HG03565 (cell line): ENCODE measurements around the gene HLCS.
"Not testable (repeated sequence)": the region's sequence is repeated elsewhere in the genome, so short reads cannot be mapped to it uniquely, and the experiment has no call there.

Experiments used
- ATAC-seq: cut with Tn5 transposase; IDR thresholded peaks from one replicate; pipeline ENCODE4 v1.9.1; 2021; ENCODE audit warnings: mild to moderate bottlenecking, moderate library complexity; ENCODE audit not compliant: unreplicated experiment

The HLCS gene

GRCh38 chr21:36816026-36816425, 150.4 kb downstream of the HLCS start:
- ATAC-seq: not testable (repeated sequence)

- ATAC-seq: no peak
These were observed 151.2 kb downstream of the HLCS start for GRCh38 chr21:36815284-36815683.

GRCh38 chr21:36813052-36813451, 153.4 kb downstream of the HLCS start:
- no peak for ATAC-seq

- no peak for ATAC-seq
These were observed 154.7 kb downstream of the HLCS start for GRCh38 chr21:36811762-36812161.

GRCh38 chr21:36810443-36810842, 156.0 kb downstream of the HLCS start:
- ATAC-seq: no peak

- ATAC-seq: no peak
These were observed 159.0 kb downstream of the HLCS start for GRCh38 chr21:36807422-36807928.

GRCh38 chr21:36806103-36806502, 160.4 kb downstream of the HLCS start:
- ATAC-seq: no peak

- ATAC-seq: no peak
These were observed 161.4 kb downstream of the HLCS start for GRCh38 chr21:36804874-36805611.

- ATAC-seq: no peak
These were observed 162.5 kb downstream of the HLCS start for GRCh38 chr21:36803816-36804439.

- no peak for ATAC-seq
These were observed 163.3 kb downstream of the HLCS start for GRCh38 chr21:36803051-36803645.

- no peak for ATAC-seq
These were observed 165.7 kb downstream of the HLCS start for GRCh38 chr21:36800734-36801133.

- ATAC-seq: no peak
These were observed 166.6 kb downstream of the HLCS start for GRCh38 chr21:36799869-36800268.

GRCh38 chr21:36798491-36798890, 168.0 kb downstream of the HLCS start:
- no peak for ATAC-seq

- ATAC-seq: no peak
These were observed 170.4 kb downstream of the HLCS start for GRCh38 chr21:36796070-36796469.

- no peak for ATAC-seq
These were observed 173.9 kb downstream of the HLCS start for GRCh38 chr21:36792505-36792967.

GRCh38 chr21:36791695-36792470, 174.6 kb downstream of the HLCS start:
- no peak for ATAC-seq

- no peak for ATAC-seq
These were observed 175.3 kb downstream of the HLCS start for GRCh38 chr21:36791180-36791579.

- ATAC-seq: no peak
These were observed 175.9 kb downstream of the HLCS start for GRCh38 chr21:36790616-36791015.

- no peak for ATAC-seq
These were observed 178.3 kb downstream of the HLCS start for GRCh38 chr21:36788120-36788638.

- ATAC-seq: no peak
These were observed 180.3 kb downstream of the HLCS start for GRCh38 chr21:36786186-36786585.

- no peak for ATAC-seq
These were observed 180.9 kb downstream of the HLCS start for GRCh38 chr21:36785615-36786014.
